ENCODE data around the gene GGTLC1. TPM values are rescaled to one million over a fixed set of nuclear protein-coding genes. Genes with fewer than 3 reads are reported as not detected.

The GGTLC1 gene
- total RNA-seq, 1 donor from 2014 or later = not detected

Other genes starting within 250 kb of the GGTLC1 start
- gene CST1, start 237.8 kb downstream of the GGTLC1 start, total RNA-seq = not detected
- gene CST2, start 162.1 kb downstream of the GGTLC1 start, total RNA-seq = not detected
- gene CST5, start 109.0 kb downstream of the GGTLC1 start, total RNA-seq = not detected

Measured in Right ventricle myocardium inferior (tissue), 1 donor.